ENCODE measurements around the gene BIRC6. TPM values are rescaled to one million over a fixed set of nuclear protein-coding genes. Genes with fewer than 3 reads are reported as not detected.

BIRC6 gene
- total and polyA plus RNA-seq, 8 donors: 71.6 to 94.6 (median 80.9) TPM

DNA sequence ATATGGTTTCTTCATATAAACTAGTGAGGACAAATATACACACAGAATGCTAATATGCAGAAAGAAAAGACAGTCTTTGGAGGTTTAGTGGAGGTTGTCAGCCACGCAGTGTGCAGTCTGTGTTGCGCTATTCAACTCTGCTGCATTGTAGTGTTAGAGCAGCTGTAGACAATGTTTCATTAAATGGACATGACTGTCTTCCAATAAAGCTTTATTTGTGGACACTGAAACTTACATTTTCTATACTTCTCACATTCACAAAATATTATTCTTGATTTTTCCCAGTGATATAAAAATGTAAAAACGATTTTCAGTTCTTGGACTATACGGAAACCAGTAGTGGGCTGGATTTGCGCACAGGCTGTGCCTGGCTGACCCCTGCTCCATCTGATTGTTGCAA lies 284.4 kb downstream of the BIRC6 start:
- no peak overlapping the region for H3K27ac ChIP-seq
- H3K9me3 ChIP-seq: no peaks in the 10 kb centered on the region
- H3K4me3 ChIP-seq: no peak overlapping the region
- no peak for TF ChIP-seq CTCF (IDR thresholded peaks at IDR 0.05)
- DNase-seq (no peak), ATAC-seq (no peak)
- no peaks in the 10 kb centered on the region for H3K27me3 ChIP-seq
- intact Hi-C loops (cut with DNase I): no loop called here
- H3K4me1 ChIP-seq: no peaks in the 10 kb centered on the region
- peaks cover 0 to 85% of the 10 kb centered on the region in 2 donors for H3K36me3 ChIP-seq

DNA sequence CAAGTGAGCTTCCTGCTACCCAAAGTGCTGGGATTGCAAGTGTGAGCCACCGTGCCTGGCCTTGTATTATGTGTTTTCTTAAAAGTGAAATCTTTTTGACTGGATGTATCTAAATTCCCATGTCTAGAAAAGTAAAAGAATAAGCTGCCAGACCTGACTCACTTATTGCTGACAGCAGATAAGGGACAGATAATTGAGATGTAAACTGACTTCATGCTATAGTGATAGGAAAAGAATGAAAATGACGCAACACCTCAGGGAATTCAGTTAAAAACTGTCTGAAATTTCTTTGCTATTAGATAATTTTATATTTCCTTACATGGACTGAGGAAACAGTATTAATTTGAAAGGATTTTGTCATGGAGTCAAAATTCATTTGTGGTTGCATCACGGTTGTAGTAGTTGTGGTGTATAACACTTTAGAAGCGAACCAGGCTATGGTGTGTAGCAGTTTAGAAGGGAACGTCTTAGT lies 290.4 kb downstream of the BIRC6 start:
- Histone ChIP-seq H3K4me3 (no peak overlapping the region), H3K9me3 (no peaks in the 10 kb centered on the region), H3K27ac (no peak overlapping the region), H3K4me1 (no peaks in the 10 kb centered on the region), H3K27me3 (no peaks in the 10 kb centered on the region), H3K36me3 (peaks cover 0 to 68% of the 10 kb centered on the region in 2 donors)
- intact Hi-C loops (cut with DNase I): no loop called here
- no peak for DNase-seq
- peak; percentile 29 for ATAC-seq
- no peak for TF ChIP-seq CTCF (IDR thresholded peaks at IDR 0.05)

- H3K9me3 ChIP-seq: no peaks in the 10 kb centered on the region
- TF ChIP-seq CTCF (IDR thresholded peaks at IDR 0.05): no peak
- intact Hi-C loops (cut with DNase I): no loop called here
- H3K27me3 ChIP-seq: no peaks in the 10 kb centered on the region
- peaks cover 0 to 51% of the 10 kb centered on the region in 2 donors for H3K36me3 ChIP-seq
- no peak for ATAC-seq
- DNase-seq: no peak
- H3K4me1 ChIP-seq: no peaks in the 10 kb centered on the region
- H3K4me3 ChIP-seq: no peak overlapping the region
- H3K27ac ChIP-seq: peak overlapping the region in 1 of 2 donors; percentile 21
Measured at GRCh38 chr2:32652555-32653209, 295.9 kb downstream of the BIRC6 start.

DNA sequence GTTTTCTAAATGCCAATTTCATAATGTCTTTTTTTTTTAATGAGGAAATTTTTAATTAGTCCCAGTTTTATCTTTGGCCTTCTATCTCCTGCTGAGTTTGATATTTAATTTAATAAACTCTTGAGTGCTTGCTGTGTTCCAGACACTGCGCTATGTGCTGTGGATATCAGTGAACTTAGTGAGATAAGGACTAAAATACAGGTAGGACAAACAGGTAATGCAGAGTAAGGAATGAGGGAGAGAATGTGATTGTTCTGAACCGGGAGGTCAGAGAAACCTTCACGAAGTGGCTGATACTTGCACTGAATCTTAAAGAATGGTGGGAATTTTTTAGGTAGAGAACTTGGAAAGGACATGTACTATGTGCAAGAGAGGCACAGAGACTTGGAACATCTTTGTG lies 299.2 kb downstream of the BIRC6 start:
- intact Hi-C loops (cut with DNase I): no loop called here
- no peak for TF ChIP-seq CTCF (IDR thresholded peaks at IDR 0.05)
- DNase-seq (no peak), ATAC-seq (no peak)
- no peaks in the 10 kb centered on the region for H3K9me3 ChIP-seq
- H3K36me3 ChIP-seq: peaks cover 0 to 30% of the 10 kb centered on the region in 2 donors
- H3K4me3 ChIP-seq: no peak overlapping the region
- H3K4me1 ChIP-seq: no peaks in the 10 kb centered on the region
- no peaks in the 10 kb centered on the region for H3K27me3 ChIP-seq
- no peak overlapping the region for H3K27ac ChIP-seq

- Histone ChIP-seq H3K4me1 (no peaks in the 10 kb centered on the region), H3K4me3 (no peak overlapping the region), H3K9me3 (no peaks in the 10 kb centered on the region), H3K27me3 (no peaks in the 10 kb centered on the region), H3K27ac (no peak overlapping the region), H3K36me3 (peaks cover 0 to 17% of the 10 kb centered on the region in 2 donors)
- ATAC-seq (no peak), DNase-seq (no peak)
- TF ChIP-seq CTCF (IDR thresholded peaks at IDR 0.05): no peak
- intact Hi-C loops (cut with DNase I): no loop called here
Measured at GRCh38 chr2:32663864-32664263, 307.0 kb downstream of the BIRC6 start.
